ENCODE results near the gene ZC3H14. TPM values are rescaled to one million over a fixed set of nuclear protein-coding genes. Genes with fewer than 3 reads are reported as not detected.

The ZC3H14 gene
- total and polyA plus RNA-seq, 9 of the 15 experiments (the other 6 are each of a cell fraction or from before 2014, with no cell fraction given), result 21.1 to 109 (median 45.3) TPM

GRCh38 chr14:88667555-88668273 lies 104.9 kb downstream of the ZC3H14 start:
- H3K27ac ChIP-seq (ENCODE audit: extremely low read depth, low read depth, low read length), result no peak overlapping the region
- peak; percentile 90 for ATAC-seq
- no peaks in the 10 kb centered on the region for H4K20me1 ChIP-seq (replicated peaks; ENCODE audit: control insufficient read depth, insufficient read depth, low read length)
- H3K4me2 ChIP-seq (ENCODE audit: insufficient read depth, low read length), result no peak overlapping the region
- H3K4me3 ChIP-seq, result no peak overlapping the region
- DNase-seq (ENCODE audit: extremely low read depth in 1 of 4, low spot score in 3 of 4), result peak; percentile 25 to 72 (median 38)
- H3K27me3 ChIP-seq (ENCODE audit: control insufficient read depth in 2 of 2, insufficient read depth in 2 of 2, low read length in 2 of 2), result no peaks in the 10 kb centered on the region
- BruUV-seq (replicated peaks), result no TSS peak
- no peak for FAIRE-seq
- WGBS (ENCODE audit: insufficient coverage, low coverage, missing lambda C conversion rate), result 3% methylated on average over 4 of the region's 4 CpGs
- in situ Hi-C loops (cut with MboI), result loop anchor here (25.0 kb wide), 1 partner anchor 345 kb away; no protein-coding TSS in a partner anchor
- no peaks in the 10 kb centered on the region; a peak in 1 of 5 replicates for H3K4me1 ChIP-seq (replicated peaks in 1 of 2; ENCODE audit: control insufficient read depth in 2 of 2, insufficient read depth in 2 of 2, low read length in 2 of 2)
- no peaks in the 10 kb centered on the region for H3K9me1 ChIP-seq (ENCODE audit: control insufficient read depth, insufficient read depth, low read length)
- no peak overlapping the region for H2AFZ ChIP-seq (ENCODE audit: low read depth, low read length)
- intact Hi-C loops (cut with micrococcal nuclease), result loop anchor here (1.0 to 2.0 kb wide), 3 partner anchors 125 to 346 kb away; partner anchors contain the start of gene EML5
- CTCF ChIA-PET (ENCODE audit: low intra/inter-chr PET ratio), result interaction anchor here (0.5 to 1.3 kb wide), 3 partner anchors 201 to 1459 kb away, joined by 3 to 12 read pairs (median 3); no protein-coding TSS in a partner anchor
- H3K9me3 ChIP-seq (replicated peaks; ENCODE audit: control insufficient read depth, insufficient read depth, low read depth, low read length), result no peaks in the 10 kb centered on the region
- no peaks in the 10 kb centered on the region for H3K79me2 ChIP-seq (ENCODE audit: control insufficient read depth, insufficient read depth, low read length)
- POLR2A ChIA-PET, result interaction anchor here (0.7 to 1.2 kb wide), 2 partner anchors 10 to 504 kb away, joined by 3 to 4 read pairs; no protein-coding TSS in a partner anchor
- H3K9ac ChIP-seq (ENCODE audit: insufficient read depth in 1 of 2, low read depth in 2 of 2, low read length in 2 of 2), result no peak overlapping the region
- no peaks in the 10 kb centered on the region for H3K36me3 ChIP-seq (ENCODE audit: control insufficient read depth, insufficient read depth, low read length)
- no peak for TF ChIP-seq ZMIZ1 (IDR thresholded peaks at IDR 0.05; ENCODE audit: low read depth in 2 of 2, low read length in 2 of 2)
- TF ChIP-seq TAF7 (tag; IDR thresholded peaks at IDR 0.05), result no peak
- no peak for TF ChIP-seq KHSRP (IDR thresholded peaks at IDR 0.05)
- no peak for TF ChIP-seq NFYB (IDR thresholded peaks at IDR 0.05; ENCODE audit: extremely low read depth, insufficient read length)
- TF ChIP-seq MBD1 (CRISPR knock-in tag; IDR thresholded peaks at IDR 0.05), result no peak
- TF ChIP-seq CTCF (IDR thresholded peaks at IDR 0.05 in 2 of 3, conservative IDR thresholded peaks at IDR 0.05 in 1 of 3; ENCODE audit: insufficient read depth in 2 of 3, low read depth in 1 of 3, low read length in 3 of 3), result peak; percentile 70 to 75 (median 74)
- TF ChIP-seq AFF4 (CRISPR knock-in tag; IDR thresholded peaks at IDR 0.05), result no peak
- TF ChIP-seq GABPB1 (CRISPR knock-in tag; IDR thresholded peaks at IDR 0.05), result no peak
- no peak for TF ChIP-seq NFXL1 (CRISPR knock-in tag; IDR thresholded peaks at IDR 0.05)

Data from K562 (cell line).